Measurements from ENCODE around the gene SPATS2.

DNA sequence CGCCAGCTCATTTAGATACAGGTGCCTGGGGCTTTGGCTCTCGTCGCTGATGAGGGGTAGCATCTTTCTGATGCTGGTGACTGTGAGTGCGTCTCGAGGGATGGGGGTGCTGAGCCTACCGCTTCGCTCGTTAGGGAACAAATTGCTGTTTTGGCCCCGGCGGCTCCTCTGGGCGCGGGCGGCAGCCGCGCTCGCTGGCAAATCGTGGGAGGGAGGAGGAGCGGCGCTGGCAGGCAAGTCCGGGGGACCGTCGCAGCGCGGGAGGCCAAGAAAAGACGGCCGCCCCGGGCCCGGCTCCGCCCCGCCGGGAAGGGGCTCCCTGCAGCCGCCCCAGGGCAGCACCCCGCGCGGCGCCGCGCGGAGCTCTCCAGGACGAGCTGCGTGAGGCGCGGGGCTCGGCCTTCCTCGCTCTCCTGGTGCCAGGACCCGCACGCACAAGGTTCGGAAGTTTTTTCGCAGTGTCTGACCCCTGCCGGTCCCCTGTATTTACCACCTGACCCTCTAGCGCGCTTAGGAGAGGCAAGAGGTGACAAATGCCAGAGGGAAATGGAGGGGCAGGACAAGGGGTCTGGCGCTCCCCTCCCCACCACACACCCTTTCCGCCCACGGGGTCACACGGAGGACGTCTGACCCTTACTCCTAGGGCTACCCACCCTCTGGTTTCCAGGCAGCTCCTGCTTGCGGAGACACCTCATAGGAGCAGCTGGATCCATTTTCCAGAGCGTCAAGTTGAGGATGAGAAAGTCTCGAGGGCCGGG is 170.7 kb downstream of the SPATS2 start:
- TF ChIP-seq, protein P1, sequence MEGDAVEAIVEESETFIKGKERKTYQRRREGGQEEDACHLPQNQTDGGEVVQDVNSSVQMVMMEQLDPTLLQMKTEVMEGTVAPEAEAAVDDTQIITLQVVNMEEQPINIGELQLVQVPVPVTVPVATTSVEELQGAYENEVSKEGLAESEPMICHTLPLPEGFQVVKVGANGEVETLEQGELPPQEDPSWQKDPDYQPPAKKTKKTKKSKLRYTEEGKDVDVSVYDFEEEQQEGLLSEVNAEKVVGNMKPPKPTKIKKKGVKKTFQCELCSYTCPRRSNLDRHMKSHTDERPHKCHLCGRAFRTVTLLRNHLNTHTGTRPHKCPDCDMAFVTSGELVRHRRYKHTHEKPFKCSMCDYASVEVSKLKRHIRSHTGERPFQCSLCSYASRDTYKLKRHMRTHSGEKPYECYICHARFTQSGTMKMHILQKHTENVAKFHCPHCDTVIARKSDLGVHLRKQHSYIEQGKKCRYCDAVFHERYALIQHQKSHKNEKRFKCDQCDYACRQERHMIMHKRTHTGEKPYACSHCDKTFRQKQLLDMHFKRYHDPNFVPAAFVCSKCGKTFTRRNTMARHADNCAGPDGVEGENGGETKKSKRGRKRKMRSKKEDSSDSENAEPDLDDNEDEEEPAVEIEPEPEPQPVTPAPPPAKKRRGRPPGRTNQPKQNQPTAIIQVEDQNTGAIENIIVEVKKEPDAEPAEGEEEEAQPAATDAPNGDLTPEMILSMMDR (IDR thresholded peaks at IDR 0.05; ENCODE audit: low read depth, low read length, poor library complexity, severe bottlenecking): no peak
- no peak for TF ChIP-seq EZH2phosphoT487 (IDR thresholded peaks at IDR 0.05; ENCODE audit: borderline replicate concordance, low read length)
